ENCODE data around the gene STK11IP. TPM values are rescaled to one million over a fixed set of nuclear protein-coding genes. Genes with fewer than 3 reads are reported as not detected.

STK11IP gene
- total RNA-seq, 2 donors from 2014 or later: 18.3 to 60.3 TPM

- intact Hi-C loops (cut with DNase I): loop anchor here (10.0 kb wide), 1 partner anchor 237 kb away; no protein-coding TSS in a partner anchor
- 79% methylated on average over 29 of the region's 34 CpGs for WGBS
- TF ChIP-seq POLR2A (IDR thresholded peaks at IDR 0.05) (no peak), POLR2AphosphoS5 (IDR thresholded peaks at IDR 0.05) (no peak)
- TF ChIP-seq, protein P1, sequence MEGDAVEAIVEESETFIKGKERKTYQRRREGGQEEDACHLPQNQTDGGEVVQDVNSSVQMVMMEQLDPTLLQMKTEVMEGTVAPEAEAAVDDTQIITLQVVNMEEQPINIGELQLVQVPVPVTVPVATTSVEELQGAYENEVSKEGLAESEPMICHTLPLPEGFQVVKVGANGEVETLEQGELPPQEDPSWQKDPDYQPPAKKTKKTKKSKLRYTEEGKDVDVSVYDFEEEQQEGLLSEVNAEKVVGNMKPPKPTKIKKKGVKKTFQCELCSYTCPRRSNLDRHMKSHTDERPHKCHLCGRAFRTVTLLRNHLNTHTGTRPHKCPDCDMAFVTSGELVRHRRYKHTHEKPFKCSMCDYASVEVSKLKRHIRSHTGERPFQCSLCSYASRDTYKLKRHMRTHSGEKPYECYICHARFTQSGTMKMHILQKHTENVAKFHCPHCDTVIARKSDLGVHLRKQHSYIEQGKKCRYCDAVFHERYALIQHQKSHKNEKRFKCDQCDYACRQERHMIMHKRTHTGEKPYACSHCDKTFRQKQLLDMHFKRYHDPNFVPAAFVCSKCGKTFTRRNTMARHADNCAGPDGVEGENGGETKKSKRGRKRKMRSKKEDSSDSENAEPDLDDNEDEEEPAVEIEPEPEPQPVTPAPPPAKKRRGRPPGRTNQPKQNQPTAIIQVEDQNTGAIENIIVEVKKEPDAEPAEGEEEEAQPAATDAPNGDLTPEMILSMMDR (IDR thresholded peaks at IDR 0.05): no peak
- Histone ChIP-seq H3K36me3 (no peaks in the 10 kb centered on the region), H3K4me3 (no peak overlapping the region), H3K27ac (no peak overlapping the region), H3K4me1 (replicated peaks) (no peaks in the 10 kb centered on the region), H3K9me3 (no peaks in the 10 kb centered on the region), H3K27me3 (replicated peaks; ENCODE audit: insufficient read depth) (no peaks in the 10 kb centered on the region)
- DNase-seq (ENCODE audit: low spot score): no peak
Measured at GRCh38 chr2:219631904-219632759, 34.5 kb downstream of the STK11IP start.

GRCh38 chr2:219632760-219633105 lies 35.1 kb downstream of the STK11IP start:
- Histone ChIP-seq H3K27ac (no peak overlapping the region), H3K4me1 (replicated peaks) (no peaks in the 10 kb centered on the region), H3K36me3 (no peaks in the 10 kb centered on the region), H3K4me3 (no peak overlapping the region), H3K27me3 (replicated peaks; ENCODE audit: insufficient read depth) (no peaks in the 10 kb centered on the region), H3K9me3 (no peaks in the 10 kb centered on the region)
- TF ChIP-seq, protein P1 (IDR thresholded peaks at IDR 0.05): no peak
- TF ChIP-seq POLR2A (IDR thresholded peaks at IDR 0.05): no peak
- TF ChIP-seq POLR2AphosphoS5 (IDR thresholded peaks at IDR 0.05): no peak
- no peak for DNase-seq (ENCODE audit: low spot score)
- intact Hi-C loops (cut with DNase I): loop anchor here (10.0 kb wide), 1 partner anchor 238 kb away; no protein-coding TSS in a partner anchor
- WGBS: 97% methylated on average over 7 of the region's 8 CpGs

DNA sequence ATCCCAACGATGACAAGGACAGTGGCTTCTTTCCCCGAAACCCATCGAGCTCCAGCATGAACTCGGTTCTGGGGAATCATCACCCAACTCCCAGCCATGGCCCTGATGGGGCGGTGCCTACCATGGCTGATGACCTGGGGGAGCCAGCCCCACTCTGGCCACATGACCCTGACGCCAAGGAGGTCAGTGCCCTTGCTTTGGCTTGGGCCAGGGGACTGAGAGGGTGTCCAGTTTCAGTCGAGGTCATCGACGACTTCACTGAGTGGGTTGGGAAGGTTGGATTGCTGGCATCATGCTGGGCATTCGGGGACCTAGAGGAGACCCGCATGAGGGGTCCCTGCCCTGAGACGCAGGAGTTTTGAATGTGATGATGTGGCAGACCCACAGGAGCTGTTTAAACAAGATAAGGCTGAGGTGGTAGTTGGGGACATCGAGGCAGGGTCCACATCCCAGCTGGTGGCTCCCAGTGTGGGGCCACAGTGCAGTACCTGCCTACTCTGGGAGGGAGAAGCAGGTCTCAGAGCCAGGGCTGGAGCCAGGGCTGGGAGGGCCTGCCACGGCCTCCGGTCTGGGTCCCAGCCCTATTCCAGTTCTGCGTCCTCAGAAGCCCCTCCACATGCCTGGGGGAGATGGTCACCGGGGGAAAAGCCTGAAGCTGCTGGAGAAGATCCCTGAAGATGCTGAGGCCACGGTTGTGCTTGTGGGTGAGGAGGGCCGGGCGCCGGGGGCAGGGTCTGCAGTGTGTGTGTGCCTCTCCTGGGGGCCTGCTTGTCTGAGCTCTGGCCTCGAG lies 35.8 kb downstream of the STK11IP start:
- 90% methylated on average over 22 of the region's 22 CpGs for WGBS

DNA sequence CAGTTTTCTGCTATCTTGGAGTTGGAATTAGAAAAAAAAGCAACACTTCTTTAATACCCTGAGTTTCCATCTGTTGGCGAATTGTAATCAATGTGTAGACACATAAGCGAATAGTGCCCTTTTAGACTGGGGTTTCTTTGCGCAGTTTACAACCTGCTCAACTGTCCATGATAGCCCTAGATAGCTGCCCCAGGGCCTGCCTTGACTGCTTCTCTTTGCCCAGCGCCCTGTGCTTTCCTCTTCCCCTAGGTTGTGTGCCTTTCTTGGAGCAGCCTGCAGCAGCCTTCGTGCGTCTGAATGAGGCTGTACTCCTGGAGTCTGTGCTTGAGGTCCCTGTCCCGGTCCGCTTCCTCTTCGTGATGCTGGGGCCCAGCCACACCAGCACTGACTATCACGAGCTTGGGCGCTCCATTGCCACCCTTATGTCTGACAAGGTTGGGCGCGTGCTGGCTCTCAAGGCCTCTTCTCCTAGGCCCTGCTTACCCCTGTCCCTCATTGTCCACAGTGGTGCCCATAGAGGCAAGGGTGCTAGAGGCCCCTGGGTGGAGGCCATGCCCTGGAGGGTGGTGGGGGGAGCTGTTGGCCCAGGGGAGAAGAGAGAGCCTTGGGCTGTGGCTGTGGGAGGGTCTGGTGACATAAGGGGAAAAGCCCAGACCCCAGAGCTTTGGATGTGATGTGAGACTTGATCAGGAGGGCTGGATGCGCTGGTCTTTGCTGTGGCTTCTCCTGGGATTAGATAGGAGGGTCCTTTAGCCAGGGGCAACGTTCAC lies 36.7 kb downstream of the STK11IP start:
- 92% methylated on average over 15 of the region's 15 CpGs for WGBS

More for the DNA sequence above, 35.8 kb downstream of the STK11IP start:
- Histone ChIP-seq H3K36me3 (no peaks in the 10 kb centered on the region), H3K4me3 (no peak overlapping the region), H3K27me3 (replicated peaks; ENCODE audit: insufficient read depth) (no peaks in the 10 kb centered on the region), H3K27ac (no peak overlapping the region), H3K9me3 (no peaks in the 10 kb centered on the region), H3K4me1 (replicated peaks) (no peaks in the 10 kb centered on the region)
- DNase-seq (ENCODE audit: low spot score): no peak
- TF ChIP-seq POLR2A (IDR thresholded peaks at IDR 0.05) (no peak), POLR2AphosphoS5 (IDR thresholded peaks at IDR 0.05) (no peak)
- TF ChIP-seq, protein P1 (IDR thresholded peaks at IDR 0.05): no peak
- intact Hi-C loops (cut with DNase I): loop anchor here (10.0 kb wide), 1 partner anchor 239 kb away; no protein-coding TSS in a partner anchor

More for the DNA sequence above, 36.7 kb downstream of the STK11IP start:
- Histone ChIP-seq H3K27me3 (replicated peaks; ENCODE audit: insufficient read depth) (no peaks in the 10 kb centered on the region), H3K27ac (no peak overlapping the region), H3K9me3 (no peaks in the 10 kb centered on the region), H3K4me1 (replicated peaks) (no peaks in the 10 kb centered on the region), H3K4me3 (no peak overlapping the region), H3K36me3 (no peaks in the 10 kb centered on the region)
- no peak for TF ChIP-seq POLR2A (IDR thresholded peaks at IDR 0.05)
- TF ChIP-seq, protein P1 (IDR thresholded peaks at IDR 0.05): no peak
- no peak for TF ChIP-seq POLR2AphosphoS5 (IDR thresholded peaks at IDR 0.05)
- intact Hi-C loops (cut with DNase I): loop anchor here (10.0 kb wide), 1 partner anchor 240 kb away; no protein-coding TSS in a partner anchor
- no peak for DNase-seq (ENCODE audit: low spot score)
